ENCODE measurements around the gene ASIC1. TPM values are rescaled to one million over a fixed set of nuclear protein-coding genes. Genes with fewer than 3 reads are reported as not detected.

ASIC1 gene
- total RNA-seq, 1 donor, result 1.3 TPM

- peak; percentile 35 for DNase-seq (ENCODE audit: low read depth)
- TF ChIP-seq, protein P1, sequence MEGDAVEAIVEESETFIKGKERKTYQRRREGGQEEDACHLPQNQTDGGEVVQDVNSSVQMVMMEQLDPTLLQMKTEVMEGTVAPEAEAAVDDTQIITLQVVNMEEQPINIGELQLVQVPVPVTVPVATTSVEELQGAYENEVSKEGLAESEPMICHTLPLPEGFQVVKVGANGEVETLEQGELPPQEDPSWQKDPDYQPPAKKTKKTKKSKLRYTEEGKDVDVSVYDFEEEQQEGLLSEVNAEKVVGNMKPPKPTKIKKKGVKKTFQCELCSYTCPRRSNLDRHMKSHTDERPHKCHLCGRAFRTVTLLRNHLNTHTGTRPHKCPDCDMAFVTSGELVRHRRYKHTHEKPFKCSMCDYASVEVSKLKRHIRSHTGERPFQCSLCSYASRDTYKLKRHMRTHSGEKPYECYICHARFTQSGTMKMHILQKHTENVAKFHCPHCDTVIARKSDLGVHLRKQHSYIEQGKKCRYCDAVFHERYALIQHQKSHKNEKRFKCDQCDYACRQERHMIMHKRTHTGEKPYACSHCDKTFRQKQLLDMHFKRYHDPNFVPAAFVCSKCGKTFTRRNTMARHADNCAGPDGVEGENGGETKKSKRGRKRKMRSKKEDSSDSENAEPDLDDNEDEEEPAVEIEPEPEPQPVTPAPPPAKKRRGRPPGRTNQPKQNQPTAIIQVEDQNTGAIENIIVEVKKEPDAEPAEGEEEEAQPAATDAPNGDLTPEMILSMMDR (IDR thresholded peaks at IDR 0.05; ENCODE audit: insufficient read depth, low read depth, low read length), result no peak
- no peak within 1 kb of the TSS for H3K4me3 ChIP-seq (ENCODE audit: low read depth, low read length)
Observed at GRCh38 chr12:50103767-50104321, 46.4 kb downstream of the ASIC1 start, which contains the start of gene GPD1. TSS of gene GPD1 (plus strand) at chr12:50104008. CDS start at chr12:50104051, 43 bp downstream.

- no peak overlapping the region for H3K4me3 ChIP-seq (ENCODE audit: low read depth, low read length)
- TF ChIP-seq, protein P1 (IDR thresholded peaks at IDR 0.05; ENCODE audit: insufficient read depth, low read depth, low read length), result no peak
- DNase-seq (ENCODE audit: low read depth), result no peak
Observed at GRCh38 chr12:50104417-50105366, 47.3 kb downstream of the ASIC1 start.

- DNase-seq (ENCODE audit: low read depth), result no peak
- TF ChIP-seq, protein P1 (IDR thresholded peaks at IDR 0.05; ENCODE audit: insufficient read depth, low read depth, low read length), result no peak
- H3K4me3 ChIP-seq (ENCODE audit: low read depth, low read length), result no peak overlapping the region
Observed at GRCh38 chr12:50105913-50106450, 48.6 kb downstream of the ASIC1 start.

- no peak overlapping the region for H3K4me3 ChIP-seq (ENCODE audit: low read depth, low read length)
- DNase-seq (ENCODE audit: low read depth), result no peak
- TF ChIP-seq, protein P1 (IDR thresholded peaks at IDR 0.05; ENCODE audit: insufficient read depth, low read depth, low read length), result no peak
Observed at GRCh38 chr12:50106907-50107306, 49.5 kb downstream of the ASIC1 start.

DNA sequence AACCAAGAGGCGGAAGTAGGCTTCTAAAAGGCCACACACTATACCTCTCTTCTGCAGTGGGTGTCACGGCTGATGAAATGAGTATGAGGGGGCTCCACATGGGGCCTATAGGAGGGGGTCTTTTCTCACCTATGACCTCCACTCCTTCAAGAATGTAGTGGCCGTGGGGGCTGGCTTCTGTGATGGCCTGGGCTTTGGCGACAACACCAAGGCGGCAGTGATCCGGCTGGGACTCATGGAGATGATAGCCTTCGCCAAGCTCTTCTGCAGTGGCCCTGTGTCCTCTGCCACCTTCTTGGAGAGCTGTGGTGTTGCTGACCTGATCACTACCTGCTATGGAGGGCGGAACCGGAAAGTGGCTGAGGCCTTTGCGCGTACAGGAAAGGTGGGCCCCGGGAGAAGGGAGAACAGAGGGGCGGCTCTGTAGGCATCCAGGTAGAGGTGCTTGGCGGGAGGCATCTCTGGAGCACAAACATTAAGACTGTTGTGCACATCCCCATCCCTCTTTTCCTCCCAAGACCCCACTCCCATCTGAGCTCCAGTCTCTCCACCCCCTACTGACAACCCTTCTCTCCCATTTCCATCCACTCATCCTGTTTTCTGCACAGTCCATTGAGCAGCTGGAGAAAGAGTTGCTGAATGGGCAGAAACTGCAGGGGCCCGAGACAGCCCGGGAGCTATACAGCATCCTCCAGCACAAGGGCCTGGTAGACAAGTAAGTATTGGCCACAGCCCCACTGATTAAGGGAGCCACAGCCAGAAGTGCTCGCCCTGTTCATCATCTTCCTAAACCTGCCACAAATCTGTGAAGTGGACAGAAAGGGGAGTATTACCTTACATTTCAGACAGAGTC lies 50.2 kb downstream of the ASIC1 start:
- DNase-seq (ENCODE audit: low read depth), result no peak
- TF ChIP-seq, protein P1 (IDR thresholded peaks at IDR 0.05; ENCODE audit: insufficient read depth, low read depth, low read length), result no peak
- H3K4me3 ChIP-seq (ENCODE audit: low read depth, low read length), result no peak overlapping the region

DNA sequence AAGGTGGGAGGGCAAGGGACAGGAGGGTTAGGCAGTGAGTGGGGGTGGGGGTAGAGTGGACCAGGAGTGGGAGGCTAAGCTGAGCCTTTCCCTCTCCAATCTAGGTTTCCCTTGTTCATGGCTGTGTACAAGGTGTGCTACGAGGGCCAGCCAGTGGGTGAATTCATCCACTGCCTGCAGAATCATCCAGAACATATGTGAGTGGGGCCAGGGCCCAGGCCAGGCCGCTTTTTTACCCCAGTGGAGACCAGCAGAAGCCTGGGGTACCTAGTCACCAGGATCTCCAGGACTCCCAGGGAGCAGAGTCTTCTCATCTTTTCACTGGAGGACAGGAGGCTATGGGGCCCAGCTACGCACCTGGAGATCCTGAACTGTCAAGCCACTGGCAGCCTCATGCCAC lies 51.9 kb downstream of the ASIC1 start:
- no peak overlapping the region for H3K4me3 ChIP-seq (ENCODE audit: low read depth, low read length)
- DNase-seq (ENCODE audit: low read depth), result no peak
- TF ChIP-seq, protein P1 (IDR thresholded peaks at IDR 0.05; ENCODE audit: insufficient read depth, low read depth, low read length), result no peak

Data from fibroblast of villous mesenchyme (primary cell).